Stimulated activated naive CD4-positive, alpha-beta T cell (primary cell): Measurements from ENCODE around the gene LYSMD3.
"Not testable (repeated sequence)": the region's sequence is repeated elsewhere in the genome, so short reads cannot be mapped to it uniquely, and the experiment has no call there.

Experiments used
- DNase-seq, 6 experiments: peaks; one replicate each; lab custom pipeline; 2025; lab: John Stamatoyannopoulos, UW

The LYSMD3 gene

GRCh38 chr5:90529194-90529938 lies at the start of gene LYSMD3:
Gene LYSMD3, minus strand, starts transcription at chr5:90529584. Its CDS starts 4,295 bp downstream, at chr5:90525289.
- DNase-seq, result peak; percentile 94 to 99 (median 96)

GRCh38 chr5:90576566-90576965 lies 47.2 kb upstream of the LYSMD3 start:
- DNase-seq, result not testable (repeated sequence)

GRCh38 chr5:90575712-90576111 lies 46.3 kb upstream of the LYSMD3 start:
- no peak for DNase-seq

GRCh38 chr5:90571147-90571773 lies 41.9 kb upstream of the LYSMD3 start:
- no peak for DNase-seq

GRCh38 chr5:90570034-90570433 lies 40.6 kb upstream of the LYSMD3 start:
- DNase-seq, result no peak

- no peak for DNase-seq
These were observed 39.7 kb upstream of the LYSMD3 start for GRCh38 chr5:90569084-90569483.

GRCh38 chr5:90565491-90565890 lies 36.1 kb upstream of the LYSMD3 start:
- no peak for DNase-seq

- DNase-seq, result no peak
These were observed 33.7 kb upstream of the LYSMD3 start for GRCh38 chr5:90563108-90563507.

GRCh38 chr5:90562341-90562740 lies 33.0 kb upstream of the LYSMD3 start:
- DNase-seq, result no peak

GRCh38 chr5:90561766-90562165 lies 32.4 kb upstream of the LYSMD3 start:
- DNase-seq, result no peak

- DNase-seq, result no peak
These were observed 31.4 kb upstream of the LYSMD3 start for GRCh38 chr5:90560771-90561170.

GRCh38 chr5:90558344-90559192 lies 29.2 kb upstream of the LYSMD3 start, which contains the start of gene ADGRV1:
Gene ADGRV1, plus strand, starts transcription at chr5:90558797. Its CDS starts 99 bp downstream, at chr5:90558896.
- DNase-seq, result no peak

GRCh38 chr5:90557871-90558270 lies 28.5 kb upstream of the LYSMD3 start:
- DNase-seq, result no peak

GRCh38 chr5:90557391-90557790 lies 28.0 kb upstream of the LYSMD3 start:
- no peak for DNase-seq

- no peak for DNase-seq
These were observed 26.3 kb upstream of the LYSMD3 start for GRCh38 chr5:90555666-90556065.

GRCh38 chr5:90554358-90555006 lies 25.1 kb upstream of the LYSMD3 start:
- DNase-seq, result no peak

GRCh38 chr5:90553711-90554110 lies 24.3 kb upstream of the LYSMD3 start:
- DNase-seq, result no peak

GRCh38 chr5:90551376-90551775 lies 22.0 kb upstream of the LYSMD3 start:
- no peak for DNase-seq

GRCh38 chr5:90550963-90551362 lies 21.6 kb upstream of the LYSMD3 start:
- no peak for DNase-seq

GRCh38 chr5:90549729-90550275 lies 20.4 kb upstream of the LYSMD3 start:
- DNase-seq, result no peak

GRCh38 chr5:90549223-90549622 lies 19.8 kb upstream of the LYSMD3 start:
- DNase-seq, result no peak
